ENCODE measurements around the gene CDC42BPA. TPM values are rescaled to one million over a fixed set of nuclear protein-coding genes. Genes with fewer than 3 reads are reported as not detected.
"Not testable (repeated sequence)": the region's sequence is repeated elsewhere in the genome, so short reads cannot be mapped to it uniquely, and the experiment has no call there.

Gene CDC42BPA
- total RNA-seq, 1 experiment from 2014 or later = 48.6 TPM

- DNase-seq = no peak
- H3K27ac Mint-ChIP-seq (ENCODE audit: unreplicated experiment) = no peak overlapping the region
- intact Hi-C loops (cut with micrococcal nuclease; ENCODE audit: unreplicated experiment) = no loop called here
- H3K4me1 Mint-ChIP-seq (ENCODE audit: low read depth, unreplicated experiment) = no peaks in the 10 kb centered on the region
- H3K27me3 Mint-ChIP-seq (ENCODE audit: unreplicated experiment) = no peaks in the 10 kb centered on the region
- no peak overlapping the region for H3K4me3 Mint-ChIP-seq (ENCODE audit: low read depth, unreplicated experiment)
- CTCF ChIA-PET = no interaction called here
- TF ChIP-seq CTCF (IDR thresholded peaks at IDR 0.05; ENCODE audit: unreplicated experiment) = no peak
- peaks cover 5% of the 10 kb centered on the region for H3K36me3 Mint-ChIP-seq (ENCODE audit: insufficient read depth, unreplicated experiment)
- BruUV-seq (replicated peaks) = no TSS peak
- no peaks in the 10 kb centered on the region for H3K9me3 Mint-ChIP-seq (ENCODE audit: low read depth, unreplicated experiment)
Measured at GRCh38 chr1:227152525-227152924, 165.8 kb downstream of the CDC42BPA start.

GRCh38 chr1:227140376-227140775, 177.9 kb downstream of the CDC42BPA start:
- Mint-ChIP-seq H3K27ac (ENCODE audit: unreplicated experiment) (no peak overlapping the region), H3K4me1 (ENCODE audit: low read depth, unreplicated experiment) (no peaks in the 10 kb centered on the region), H3K36me3 (ENCODE audit: insufficient read depth, unreplicated experiment) (no peaks in the 10 kb centered on the region), H3K9me3 (ENCODE audit: low read depth, unreplicated experiment) (no peaks in the 10 kb centered on the region), H3K4me3 (ENCODE audit: low read depth, unreplicated experiment) (no peak overlapping the region), H3K27me3 (ENCODE audit: unreplicated experiment) (no peaks in the 10 kb centered on the region)
- intact Hi-C loops (cut with micrococcal nuclease; ENCODE audit: unreplicated experiment) = no loop called here
- CTCF ChIA-PET = no interaction called here
- no peak for TF ChIP-seq CTCF (IDR thresholded peaks at IDR 0.05; ENCODE audit: unreplicated experiment)
- DNase-seq = no peak
- BruUV-seq (replicated peaks) = no TSS peak

GRCh38 chr1:227136210-227136820, 182.0 kb downstream of the CDC42BPA start:
- H3K9me3 Mint-ChIP-seq (ENCODE audit: low read depth, unreplicated experiment) = no peaks in the 10 kb centered on the region
- BruUV-seq (replicated peaks) = no TSS peak
- H3K4me1 Mint-ChIP-seq (ENCODE audit: low read depth, unreplicated experiment) = peaks cover under 1% of the 10 kb centered on the region

GRCh38 chr1:227134686-227135314, 183.5 kb downstream of the CDC42BPA start:
- peaks cover 7% of the 10 kb centered on the region for H3K36me3 Mint-ChIP-seq (ENCODE audit: insufficient read depth, unreplicated experiment)
- CTCF ChIA-PET = no interaction called here
- H3K4me3 Mint-ChIP-seq (ENCODE audit: low read depth, unreplicated experiment) = no peak overlapping the region
- H3K9me3 Mint-ChIP-seq (ENCODE audit: low read depth, unreplicated experiment) = no peaks in the 10 kb centered on the region
- intact Hi-C loops (cut with micrococcal nuclease; ENCODE audit: unreplicated experiment) = loop anchor here (10.0 kb wide), 2 partner anchors 180 to 220 kb away; partner anchors contain the start of gene CDC42BPA
- no peak for TF ChIP-seq CTCF (IDR thresholded peaks at IDR 0.05; ENCODE audit: unreplicated experiment)
- BruUV-seq (replicated peaks) = no TSS peak
- H3K27ac Mint-ChIP-seq (ENCODE audit: unreplicated experiment) = no peak overlapping the region
- no peaks in the 10 kb centered on the region for H3K27me3 Mint-ChIP-seq (ENCODE audit: unreplicated experiment)
- peaks cover 6% of the 10 kb centered on the region for H3K4me1 Mint-ChIP-seq (ENCODE audit: low read depth, unreplicated experiment)
- no peak for DNase-seq

More at GRCh38 chr1:227136210-227136820, 182.0 kb downstream of the CDC42BPA start:
- no peak for TF ChIP-seq CTCF (IDR thresholded peaks at IDR 0.05; ENCODE audit: unreplicated experiment)
- Mint-ChIP-seq H3K27ac (ENCODE audit: unreplicated experiment) (no peak overlapping the region), H3K27me3 (ENCODE audit: unreplicated experiment) (no peaks in the 10 kb centered on the region), H3K36me3 (ENCODE audit: insufficient read depth, unreplicated experiment) (peaks cover 7% of the 10 kb centered on the region), H3K4me3 (ENCODE audit: low read depth, unreplicated experiment) (no peak overlapping the region)
- DNase-seq = no peak
- intact Hi-C loops (cut with micrococcal nuclease; ENCODE audit: unreplicated experiment) = loop anchor here (10.0 kb wide), 2 partner anchors 178 to 222 kb away; partner anchors contain the start of gene CDC42BPA
- CTCF ChIA-PET = no interaction called here

GRCh38 chr1:227132695-227133094, 185.6 kb downstream of the CDC42BPA start:
- BruUV-seq (replicated peaks); H3K4me3 Mint-ChIP-seq (ENCODE audit: low read depth, unreplicated experiment); H3K4me1 Mint-ChIP-seq (ENCODE audit: low read depth, unreplicated experiment); CTCF ChIA-PET; H3K9me3 Mint-ChIP-seq (ENCODE audit: low read depth, unreplicated experiment); H3K27me3 Mint-ChIP-seq (ENCODE audit: unreplicated experiment); DNase-seq; H3K27ac Mint-ChIP-seq (ENCODE audit: unreplicated experiment): not testable (repeated sequence)
- intact Hi-C loops (cut with micrococcal nuclease; ENCODE audit: unreplicated experiment) = loop anchor here (10.0 kb wide), 2 partner anchors 182 to 218 kb away; partner anchors contain the start of gene CDC42BPA
- peaks cover 12% of the 10 kb centered on the region for H3K36me3 Mint-ChIP-seq (ENCODE audit: insufficient read depth, unreplicated experiment)

All from Calu3 (cell line).